Stimulated activated CD4-positive, alpha-beta T cell treated with anti-CD3 and anti-CD28 coated beads, Interleukin-12 subunit alpha, Interleukin-12 subunit beta, amount 100 ng/mL, for 48 hours (primary cell): ENCODE data around the gene AOPEP.

Experiments used
- DNase-seq, 3 donors: peaks; one replicate each; pipeline ENCODE4 v3.0.0-alpha.2; 2020; ENCODE audit warnings: low read depth in 2 of 3, low spot score in 1 of 3

AOPEP gene

GRCh38 chr9:95028853-95029219 lies 302.3 kb downstream of the AOPEP start:
- no peak for DNase-seq

GRCh38 chr9:95029288-95029687 lies 302.8 kb downstream of the AOPEP start:
- no peak for DNase-seq

GRCh38 chr9:95029720-95030119 lies 303.2 kb downstream of the AOPEP start:
- DNase-seq, result no peak

GRCh38 chr9:95030344-95030743 lies 303.8 kb downstream of the AOPEP start:
- no peak for DNase-seq

- no peak for DNase-seq
Measured at GRCh38 chr9:95030920-95031642, 304.6 kb downstream of the AOPEP start.

- DNase-seq, result no peak
Measured at GRCh38 chr9:95031711-95032461, 305.4 kb downstream of the AOPEP start.

DNA sequence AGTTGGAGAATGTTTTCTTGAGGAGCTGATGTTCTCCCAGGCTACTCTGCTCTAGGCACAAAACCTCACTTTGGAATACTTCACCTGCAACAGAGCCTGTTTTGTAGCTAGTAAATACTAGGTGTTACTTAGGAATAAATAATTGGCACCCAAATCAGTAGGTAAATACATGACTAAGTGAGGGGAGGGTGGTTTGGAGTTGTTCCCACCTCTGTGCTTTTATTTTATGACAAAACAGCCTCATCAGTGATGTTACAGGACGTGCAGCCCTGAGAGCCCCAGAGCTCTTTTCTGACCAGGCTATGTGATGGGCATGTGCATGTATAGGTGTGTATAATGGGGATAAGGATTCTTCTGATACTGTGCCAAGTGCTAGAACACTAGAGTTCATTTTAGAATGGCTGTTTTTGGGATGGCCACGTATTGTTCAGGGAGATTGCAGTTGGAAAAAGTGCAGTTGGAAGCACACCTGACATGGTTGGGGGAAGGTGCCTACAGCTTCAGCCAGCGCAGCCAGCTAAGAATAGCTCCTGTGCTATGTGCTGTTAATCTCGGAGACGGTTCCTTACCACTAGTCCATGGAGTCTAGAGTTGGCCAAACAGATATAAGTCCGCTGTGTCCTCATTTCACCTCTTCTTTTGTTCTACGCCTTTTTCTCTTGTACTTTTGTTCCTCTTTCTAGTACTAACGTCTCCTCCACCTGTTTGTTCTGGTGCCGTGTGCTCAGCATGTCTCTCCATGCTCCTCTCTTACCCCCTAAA lies 306.3 kb downstream of the AOPEP start:
- DNase-seq, result no peak

DNA sequence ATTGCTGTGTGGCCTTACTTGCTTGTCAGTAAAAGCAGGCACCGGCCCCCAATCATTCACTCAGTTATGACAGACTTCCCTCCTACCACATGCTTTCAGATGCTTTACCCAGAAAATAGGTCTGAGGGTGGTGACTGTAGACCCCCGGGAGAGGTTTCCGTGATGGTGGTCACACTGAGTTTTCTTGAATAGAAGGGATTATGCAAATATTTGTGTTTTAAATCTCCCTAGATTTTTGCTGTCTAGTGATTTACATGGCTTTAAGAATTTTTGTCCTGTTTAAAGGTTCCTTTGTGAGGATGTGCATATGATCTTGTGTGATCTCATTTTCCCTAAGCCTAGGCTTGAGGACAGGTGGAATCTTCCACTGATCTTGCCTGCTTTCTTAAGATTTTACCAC lies 309.3 kb downstream of the AOPEP start:
- no peak for DNase-seq

- DNase-seq, result no peak
Measured at GRCh38 chr9:95036676-95037075, 310.2 kb downstream of the AOPEP start.

GRCh38 chr9:95037789-95038521 lies 311.5 kb downstream of the AOPEP start:
- DNase-seq, result no peak

- no peak for DNase-seq
Measured at GRCh38 chr9:95038666-95039065, 312.2 kb downstream of the AOPEP start.

DNA sequence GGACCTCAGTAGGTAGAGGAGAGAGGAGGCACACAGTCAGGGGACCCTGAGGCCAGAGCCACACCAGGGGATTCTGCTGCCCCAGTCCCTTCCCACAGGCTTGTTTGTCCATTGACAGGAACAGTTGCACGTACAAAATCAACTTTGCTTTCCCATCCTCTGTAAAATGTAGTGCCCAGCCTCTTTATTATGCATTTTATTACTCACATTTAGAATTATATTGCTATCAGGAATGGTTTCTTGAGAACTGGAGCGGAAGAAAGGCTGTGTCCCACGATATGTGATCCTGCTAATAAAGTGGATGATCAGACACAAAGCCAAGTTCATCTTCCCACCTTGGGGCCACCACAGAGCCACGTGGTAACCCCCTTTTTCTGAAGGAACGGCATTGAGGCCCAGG lies 313.6 kb downstream of the AOPEP start:
- no peak for DNase-seq

- no peak for DNase-seq
Measured at GRCh38 chr9:95043826-95044225, 317.3 kb downstream of the AOPEP start.

DNA sequence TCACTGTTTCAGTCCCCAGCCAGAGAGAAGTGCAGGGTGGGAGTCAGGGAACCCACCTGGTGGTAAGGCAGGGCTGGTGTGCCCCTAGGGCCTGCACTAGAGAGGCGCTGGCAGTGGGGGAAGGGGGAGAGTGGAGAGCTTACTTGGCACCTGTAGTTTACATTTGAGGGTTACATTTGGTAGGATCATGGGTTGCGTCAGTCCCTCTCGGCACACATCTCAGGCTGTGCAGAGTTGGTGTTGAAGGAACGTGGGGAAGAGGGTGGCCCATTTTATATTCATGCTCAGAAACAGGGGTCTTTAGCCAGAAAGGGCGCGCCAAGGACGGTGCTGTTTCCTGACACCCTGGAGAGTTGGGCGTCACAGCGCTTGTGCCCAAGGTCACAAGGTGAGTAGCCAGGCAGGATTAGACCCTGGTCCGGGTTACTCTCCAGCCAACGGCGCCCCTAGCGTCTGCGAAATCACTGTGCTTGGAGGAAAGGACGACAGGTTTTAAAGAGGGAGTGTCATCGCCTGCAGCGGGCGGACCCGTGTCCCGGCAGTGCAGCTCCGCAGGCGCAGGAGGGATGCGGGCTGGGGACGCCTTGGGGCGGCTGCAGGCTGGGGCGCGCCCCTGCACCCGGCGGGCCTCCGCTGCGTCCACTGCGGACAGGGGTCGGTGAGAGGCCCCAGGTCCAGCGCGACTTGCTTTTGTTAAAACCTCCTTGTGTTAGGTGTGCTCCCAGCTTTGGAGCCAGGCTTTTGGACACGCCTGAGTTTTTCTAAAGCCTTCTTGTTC lies 318.4 kb downstream of the AOPEP start:
- DNase-seq, result no peak

- DNase-seq, result no peak
Measured at GRCh38 chr9:95045751-95046150, 319.3 kb downstream of the AOPEP start.

DNA sequence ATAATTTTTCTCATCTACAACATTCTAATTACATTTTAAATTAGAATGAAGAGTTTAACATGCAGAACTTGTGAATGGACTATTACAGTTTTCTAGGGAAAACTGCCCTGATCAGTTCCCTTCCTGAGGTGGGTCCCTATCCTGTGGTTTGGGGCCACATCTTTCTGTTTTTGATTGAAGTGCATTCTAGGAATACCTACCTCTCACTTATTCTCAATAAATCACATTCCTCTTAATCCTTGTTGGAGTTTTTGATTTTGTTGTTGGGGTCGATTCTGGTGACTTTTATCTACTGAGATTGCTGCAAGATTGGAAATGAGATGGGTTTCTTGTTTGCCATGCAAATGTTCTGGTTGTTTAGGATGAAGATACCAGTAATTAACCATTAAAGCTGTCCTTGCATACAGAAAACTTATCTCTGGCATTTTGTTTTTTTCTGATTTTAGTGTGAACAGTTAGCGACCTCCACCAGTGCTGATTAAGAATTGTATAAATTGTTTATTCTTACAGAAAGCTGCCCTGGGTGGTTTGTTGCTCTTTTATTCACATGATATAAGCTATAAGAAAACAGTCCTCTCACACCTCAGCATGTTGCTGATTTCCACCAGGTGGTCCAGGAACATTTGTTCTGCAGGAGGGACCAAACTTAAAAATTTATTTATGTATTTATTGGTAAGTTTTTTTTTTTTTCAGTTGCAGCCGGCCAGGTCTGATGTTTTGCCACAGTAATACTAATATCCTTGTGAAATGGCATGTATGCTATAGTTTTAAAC lies 321.1 kb downstream of the AOPEP start:
- no peak for DNase-seq

GRCh38 chr9:95048225-95049087 lies 322.0 kb downstream of the AOPEP start:
- peak; percentile 12 to 45 (median 14) for DNase-seq

GRCh38 chr9:95049761-95050160 lies 323.3 kb downstream of the AOPEP start:
- DNase-seq, result no peak
